GM19397 (cell line): Measurements from ENCODE around the gene CALHM3.

Experiments used
- ATAC-seq: cut with Tn5 transposase; IDR thresholded peaks from one replicate; pipeline ENCODE4 v1.9.1; 2021; ENCODE audit warnings: mild to moderate bottlenecking, moderate library complexity; ENCODE audit not compliant: unreplicated experiment

The CALHM3 gene

DNA sequence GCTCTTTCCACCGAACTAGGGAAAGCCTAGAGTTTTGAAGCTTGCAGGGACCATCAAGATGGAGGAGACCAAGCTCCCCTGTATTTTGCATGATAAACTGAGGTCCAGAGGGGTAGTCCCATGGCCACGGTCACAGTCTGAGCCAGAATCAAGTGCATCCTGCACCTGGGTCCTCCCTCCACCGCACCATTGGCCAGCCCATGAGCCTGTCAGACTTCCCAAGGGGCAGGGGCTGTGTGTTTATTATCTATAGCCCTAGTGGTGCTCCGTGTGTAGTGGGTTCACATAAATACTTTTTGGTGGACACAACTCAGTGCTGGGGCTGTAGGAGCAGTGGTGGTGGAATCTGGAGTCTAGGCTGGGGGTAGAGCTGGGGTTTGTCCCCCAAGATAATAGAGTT is 3.6 kb downstream of the CALHM3 start:
- no peak for ATAC-seq

DNA sequence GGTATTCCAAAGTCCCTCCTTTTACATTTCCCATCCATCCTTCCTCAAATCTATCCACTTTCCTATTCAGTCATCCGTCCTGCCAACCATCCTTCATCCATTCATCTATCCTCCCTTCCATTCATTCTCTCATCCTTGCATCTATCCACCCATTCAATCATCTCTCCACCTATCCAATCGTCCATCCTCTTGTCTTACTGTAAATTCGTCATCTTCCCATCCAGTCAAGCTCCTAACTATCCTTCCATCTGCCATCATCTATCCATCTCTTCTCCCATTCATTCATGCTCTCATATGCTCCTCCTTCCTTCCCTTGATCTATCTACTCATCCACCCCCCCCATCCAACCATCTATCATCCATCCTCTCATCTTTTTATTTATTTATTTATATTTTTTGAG is 5.0 kb downstream of the CALHM3 start:
- ATAC-seq = no peak

DNA sequence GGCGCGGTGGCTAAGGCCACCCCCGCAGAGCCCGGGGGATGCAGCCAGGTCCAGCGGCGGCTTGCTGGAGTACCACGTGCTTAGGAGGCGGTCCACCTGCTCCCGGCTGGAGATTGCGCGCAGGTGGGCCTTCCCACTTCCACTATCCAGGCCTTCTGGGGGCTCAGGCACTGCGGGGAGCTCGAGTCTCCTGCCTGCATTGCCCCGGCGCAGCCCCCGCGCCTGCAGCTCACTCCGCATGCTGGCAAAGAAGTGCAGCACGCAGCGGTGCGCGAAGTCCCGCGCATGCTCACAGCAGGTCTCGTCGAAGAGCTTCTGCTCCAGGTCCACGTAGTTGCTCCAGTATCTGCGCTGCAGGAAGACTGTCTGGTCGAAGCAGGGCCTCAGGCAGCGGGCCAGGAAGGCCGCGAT is 5.8 kb downstream of the CALHM3 start:
- ATAC-seq = no peak

DNA sequence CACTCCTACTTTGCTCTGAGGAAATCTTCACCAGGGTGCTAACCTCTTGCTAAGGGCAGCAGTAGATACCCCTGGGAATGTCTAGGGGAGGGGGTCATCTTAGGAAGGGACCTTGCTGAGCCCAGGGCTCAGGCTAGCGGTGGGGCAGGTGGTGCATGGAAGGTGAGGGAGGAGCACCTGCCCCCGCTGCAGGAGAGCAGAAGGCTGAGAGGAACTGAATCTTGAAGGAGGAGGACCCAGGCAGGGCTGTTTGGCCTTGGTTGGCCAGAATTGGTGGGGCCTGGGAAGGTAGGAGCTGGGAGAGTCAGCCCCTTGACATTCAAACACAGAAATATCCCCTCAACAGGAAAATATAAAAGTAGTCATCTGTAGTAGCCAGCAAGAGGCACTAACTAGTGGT is 7.0 kb downstream of the CALHM3 start:
- no peak for ATAC-seq

DNA sequence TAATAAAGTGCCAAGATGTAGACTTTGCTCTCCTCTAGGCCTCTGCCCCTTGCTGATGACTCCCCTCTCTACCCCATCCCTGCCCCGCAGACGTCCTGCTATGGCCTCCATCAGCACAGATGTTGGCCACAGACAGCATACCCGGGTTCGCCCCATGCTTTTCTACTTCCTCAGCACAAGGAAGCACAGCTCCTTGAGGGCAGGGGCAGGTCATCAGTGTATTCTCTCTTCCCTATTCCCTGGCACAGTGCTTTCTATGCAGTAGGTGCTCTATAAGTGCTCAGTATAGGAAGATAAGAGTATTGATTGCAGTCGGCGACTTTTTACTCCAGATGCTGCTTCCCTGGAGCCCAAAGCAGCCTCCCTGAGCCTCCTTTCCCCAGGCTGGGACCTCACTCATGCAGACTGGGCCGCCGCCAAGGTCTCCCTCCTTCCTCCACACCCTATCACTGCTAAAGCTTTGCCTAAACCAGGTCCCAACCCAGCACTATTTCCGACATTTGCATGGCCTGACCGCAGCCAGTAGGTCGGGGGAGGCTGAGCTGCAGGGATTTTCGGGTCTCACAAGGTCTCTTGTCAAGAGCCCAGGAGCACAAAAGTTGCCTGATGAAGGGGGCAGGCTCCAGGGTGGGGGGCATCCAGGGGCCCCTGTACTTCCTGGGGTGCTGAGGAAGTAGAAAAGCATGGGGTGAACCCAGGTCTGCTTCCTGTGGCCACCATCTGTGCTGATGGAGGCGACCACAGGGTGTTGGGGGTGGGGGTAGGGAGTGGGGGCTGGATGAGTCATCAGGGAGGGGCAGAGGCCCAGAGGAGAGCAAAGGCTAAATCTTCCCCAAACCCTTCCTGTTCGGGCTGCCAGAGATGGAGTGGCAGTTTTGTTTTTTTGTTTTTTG is 8.0 kb downstream of the CALHM3 start:
- peak; percentile 85 for ATAC-seq

DNA sequence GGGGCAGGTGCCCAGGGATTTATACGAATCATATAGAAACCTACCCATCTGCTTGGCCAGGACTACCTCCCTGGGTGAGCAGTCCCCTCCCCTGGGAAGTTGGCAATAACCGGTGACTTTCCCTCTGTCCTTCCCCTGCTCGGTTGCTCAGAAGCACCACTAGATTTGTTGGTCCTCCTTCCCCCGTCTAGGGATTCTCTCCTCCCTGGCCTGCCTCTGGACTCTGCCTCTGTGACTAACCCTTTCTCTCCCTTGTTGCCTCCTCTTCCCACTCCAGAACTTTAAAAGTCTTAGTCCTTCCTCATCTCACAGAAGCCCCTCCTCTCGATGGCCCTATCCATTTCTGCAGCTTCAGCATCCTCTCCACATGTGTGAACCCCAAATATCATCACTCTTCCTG is 9.8 kb downstream of the CALHM3 start:
- no peak for ATAC-seq

DNA sequence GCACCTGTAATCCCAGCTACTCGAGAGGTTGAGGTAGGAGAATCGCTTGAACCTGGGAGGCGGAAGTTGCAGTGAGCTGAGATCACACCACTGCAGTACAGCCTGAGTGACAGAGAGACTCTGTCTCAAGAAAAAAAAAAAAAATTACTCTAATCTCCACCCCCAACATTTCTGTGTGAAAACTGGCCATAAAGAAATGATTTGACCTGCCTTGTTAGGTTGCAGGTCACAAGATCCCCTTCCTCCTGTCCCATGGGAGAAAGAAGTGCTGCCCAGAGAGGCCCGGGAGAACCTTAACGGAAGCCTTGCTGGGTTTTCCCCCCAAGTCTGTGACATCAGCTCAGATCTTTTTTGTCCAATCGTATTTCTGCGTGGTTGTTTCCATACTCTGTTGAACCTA is 11.6 kb downstream of the CALHM3 start:
- ATAC-seq = no peak

DNA sequence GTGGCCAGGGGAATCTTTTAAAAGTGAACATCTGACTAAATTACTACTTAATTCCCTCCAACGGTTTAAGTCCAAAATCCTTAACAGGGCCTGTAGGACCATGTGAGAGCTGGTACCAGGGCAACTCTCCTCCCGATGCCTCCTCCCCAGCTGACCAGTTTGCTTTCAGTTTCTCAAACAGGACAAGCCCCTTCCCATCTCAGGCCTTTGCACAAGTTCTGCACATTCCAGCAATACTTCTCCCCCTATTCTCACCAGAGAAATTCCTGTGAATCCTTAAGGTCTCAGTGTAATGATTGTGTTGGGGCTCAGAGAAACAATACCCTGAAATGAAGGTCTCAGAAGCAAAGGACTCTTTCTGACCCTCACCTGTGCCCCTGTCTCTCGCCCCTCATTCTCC is 12.3 kb downstream of the CALHM3 start:
- ATAC-seq = no peak

DNA sequence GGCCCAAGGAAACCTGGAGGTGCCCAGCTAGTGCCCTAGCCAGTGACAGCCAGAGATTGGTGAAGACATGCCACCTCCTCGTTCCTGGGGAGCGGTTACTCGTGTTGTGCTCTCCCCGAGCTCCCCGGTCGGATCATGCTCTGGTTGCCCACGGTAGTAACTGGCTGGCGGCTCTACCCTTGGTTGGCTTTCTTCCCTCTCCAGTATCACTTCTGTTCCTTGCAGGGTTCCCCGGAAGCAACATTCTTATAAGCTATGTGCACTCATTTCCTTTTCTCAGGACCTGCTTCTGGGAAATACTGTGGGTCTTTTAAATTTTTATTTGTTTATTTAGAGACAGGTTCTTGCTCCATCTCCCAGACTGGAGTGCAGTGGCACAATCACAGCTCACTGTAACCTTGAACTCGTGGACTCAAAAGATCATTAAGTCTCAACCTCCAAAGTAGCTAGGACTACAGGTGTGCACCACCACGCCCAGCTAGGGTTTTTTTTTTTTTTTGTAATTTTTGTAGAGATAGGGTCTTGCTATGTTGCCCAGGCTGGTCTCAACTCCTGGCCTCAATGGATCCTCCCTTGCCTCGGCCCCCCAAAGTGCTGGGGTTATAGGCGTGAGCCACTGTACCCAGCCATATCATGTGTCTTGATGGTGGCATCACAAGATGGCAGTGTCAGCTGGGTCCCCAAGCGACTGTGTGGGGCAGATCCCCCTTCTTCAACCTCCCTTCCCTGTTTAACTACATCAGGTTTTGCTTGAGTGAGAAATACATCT is 13.4 kb downstream of the CALHM3 start:
- no peak for ATAC-seq

DNA sequence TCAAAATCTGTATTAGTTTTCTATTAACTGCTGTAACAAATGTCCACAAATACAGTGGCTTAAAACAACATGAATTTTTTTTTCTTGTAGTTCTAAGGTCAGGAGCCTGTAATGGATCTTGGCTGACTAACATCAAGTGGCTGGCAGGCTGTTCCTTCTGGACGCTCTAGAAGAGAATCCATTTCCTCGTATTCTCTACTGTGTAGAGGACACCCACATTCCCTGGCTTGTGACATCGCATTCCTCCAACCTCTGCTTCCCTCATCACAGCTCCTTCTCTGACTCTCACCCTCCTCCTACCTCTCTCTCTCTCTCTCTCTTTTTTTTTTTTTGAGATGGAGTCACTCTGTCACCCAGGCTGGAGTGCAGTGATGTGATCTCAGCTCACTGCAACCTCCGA is 15.5 kb downstream of the CALHM3 start:
- ATAC-seq = no peak

DNA sequence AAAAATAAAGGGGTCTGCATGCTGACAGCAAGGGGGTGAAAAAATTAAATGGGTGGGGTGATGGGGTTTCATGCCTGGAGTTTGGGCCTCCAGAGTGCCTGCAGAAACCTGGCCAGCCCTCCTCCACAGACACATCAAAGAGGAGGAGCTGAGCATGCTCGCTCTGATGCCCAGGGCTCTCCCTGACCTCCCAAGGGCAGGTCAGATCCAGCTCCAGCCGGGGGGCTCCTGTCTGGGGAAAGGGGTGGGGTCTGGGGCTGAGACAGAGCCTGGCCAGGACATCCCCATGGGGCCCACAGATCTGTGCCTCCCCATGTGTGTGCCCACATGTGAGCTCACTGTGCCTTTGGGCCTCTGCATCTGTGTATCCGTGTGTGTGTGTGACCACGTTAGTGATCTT is 19.4 kb downstream of the CALHM3 start:
- no peak for ATAC-seq

DNA sequence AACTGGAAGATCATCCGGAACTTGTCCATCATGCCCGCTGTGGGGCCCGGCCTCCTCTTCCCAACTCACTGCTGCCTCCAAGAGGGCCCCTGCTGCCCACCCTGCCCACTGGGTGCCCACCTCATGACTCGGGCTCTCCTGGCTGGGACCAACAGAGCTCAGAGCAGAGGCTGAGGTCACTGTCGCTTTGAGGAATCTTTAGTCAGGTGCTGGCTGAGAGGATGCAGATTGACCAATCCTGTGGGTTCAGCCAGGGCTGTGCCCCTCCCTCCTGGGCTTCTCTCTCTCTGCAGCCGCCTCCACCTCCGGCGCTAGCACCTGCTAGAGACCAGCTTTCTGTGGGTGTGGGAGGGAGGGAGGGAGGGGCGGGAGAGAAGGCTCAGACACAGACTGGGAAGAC is 20.3 kb downstream of the CALHM3 start, which contains the start of gene CALHM1:
Gene CALHM1, minus strand, starts transcription at position 181 of the 400 bp plus-strand sequence. Its CDS starts 149 bp downstream, at position 32.
- ATAC-seq = no peak

DNA sequence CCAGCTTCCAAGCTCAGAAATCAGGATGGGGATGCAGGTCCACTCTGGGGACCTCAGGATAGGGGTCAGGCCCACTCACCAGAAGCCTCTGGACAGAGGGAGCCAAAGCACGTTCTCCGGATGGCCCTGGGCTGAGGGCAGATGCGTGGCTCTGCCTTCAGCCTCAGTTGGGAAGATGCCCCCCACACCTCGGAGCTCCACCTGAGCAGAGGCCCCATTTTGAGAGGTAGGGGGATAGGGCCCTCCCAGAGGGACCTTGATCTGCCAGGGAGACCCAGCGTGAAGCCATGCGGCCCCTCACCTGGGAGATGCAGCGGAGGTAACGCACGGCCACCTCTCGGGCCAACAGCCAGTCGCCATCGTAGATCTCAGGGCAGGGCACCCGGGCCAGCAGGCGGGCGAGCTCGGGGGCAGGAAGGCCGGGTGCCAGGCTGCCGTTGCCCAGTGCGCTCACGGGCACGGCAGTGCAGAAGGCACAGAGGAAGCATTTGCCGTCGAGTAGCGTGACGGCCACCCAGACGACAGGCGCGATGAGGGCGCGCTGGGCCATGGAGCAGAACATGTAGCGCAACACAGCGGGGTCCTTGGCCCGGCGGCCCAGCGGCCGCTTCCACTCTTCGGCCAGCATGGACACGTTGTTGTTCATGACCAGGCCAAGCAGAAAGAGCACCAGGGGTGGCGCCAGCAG is 21.0 kb downstream of the CALHM3 start:
- ATAC-seq = no peak

DNA sequence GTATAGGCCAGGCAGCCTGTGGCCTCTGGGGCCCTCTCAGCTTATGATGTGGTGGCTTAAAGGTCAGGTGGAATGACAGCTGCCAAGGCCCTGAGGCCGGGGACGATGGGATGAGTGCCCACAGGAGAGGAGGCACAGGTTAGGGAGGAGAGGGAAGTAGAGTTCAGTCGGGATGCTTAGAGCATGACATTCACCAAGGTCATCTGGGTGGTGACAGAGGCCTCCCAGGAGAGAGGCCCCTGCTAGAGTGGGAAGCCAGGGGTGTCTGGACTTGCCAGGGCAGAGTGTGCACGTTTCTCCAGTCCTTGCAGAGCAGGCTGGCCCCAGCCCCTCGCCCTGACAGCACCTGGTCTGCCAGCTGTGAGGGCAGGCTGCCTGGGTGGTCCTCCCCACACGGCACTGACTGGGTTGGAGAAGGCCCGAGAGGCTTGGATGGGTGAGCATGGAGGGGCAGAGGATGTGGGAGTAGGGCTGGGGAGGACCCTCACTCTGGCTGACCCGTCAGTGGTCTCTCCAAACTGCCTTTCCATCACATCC is 21.8 kb downstream of the CALHM3 start:
- ATAC-seq = no peak

DNA sequence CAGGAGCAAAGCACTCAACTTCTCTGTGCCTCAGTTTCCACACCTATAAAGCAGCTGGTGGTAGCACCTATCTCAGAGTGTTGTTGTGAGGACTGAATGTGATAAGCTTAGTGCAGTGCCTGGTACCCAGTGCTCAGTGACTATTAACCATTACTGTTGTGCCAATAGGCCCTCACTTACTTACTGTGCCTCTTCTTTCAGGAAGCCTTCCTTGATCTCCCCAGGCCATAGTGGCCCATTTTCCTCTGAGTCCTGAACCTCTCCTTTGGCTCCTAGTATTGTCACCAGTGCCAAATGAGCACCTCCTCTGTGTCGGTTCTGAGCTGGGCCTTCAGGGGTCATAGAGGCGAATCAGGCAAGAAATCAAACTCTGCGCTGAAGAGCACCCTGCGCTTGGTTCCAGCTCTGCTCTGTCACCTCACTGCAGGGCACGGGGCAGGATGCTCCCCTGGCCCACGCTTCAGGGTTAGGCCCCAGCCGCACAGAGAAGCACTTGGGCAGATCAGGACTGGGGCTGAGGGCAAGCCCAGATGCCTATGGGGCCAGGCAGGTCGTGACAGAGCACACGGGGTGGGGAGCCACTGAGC is 22.9 kb downstream of the CALHM3 start:
- ATAC-seq = no peak

DNA sequence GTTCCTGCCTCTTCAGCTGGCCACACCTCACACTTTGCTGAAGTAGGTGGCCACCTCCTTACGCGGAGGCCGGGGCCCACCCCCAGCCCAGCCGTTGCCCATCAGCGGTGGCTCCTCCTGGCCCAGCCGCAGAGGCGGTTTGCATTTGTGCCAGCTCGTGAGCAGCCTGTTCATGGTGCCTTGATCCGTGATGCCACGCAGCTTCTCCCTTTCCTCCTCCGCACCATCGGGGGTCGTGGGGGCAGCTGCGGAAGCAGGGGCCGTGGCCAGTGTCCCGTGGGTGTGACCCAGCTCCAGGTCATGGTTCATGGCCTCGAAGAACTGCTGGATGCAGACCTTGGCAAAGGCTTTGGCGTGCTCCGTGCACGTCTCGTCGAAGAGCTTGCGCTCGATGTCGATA is 23.8 kb downstream of the CALHM3 start:
- no peak for ATAC-seq

DNA sequence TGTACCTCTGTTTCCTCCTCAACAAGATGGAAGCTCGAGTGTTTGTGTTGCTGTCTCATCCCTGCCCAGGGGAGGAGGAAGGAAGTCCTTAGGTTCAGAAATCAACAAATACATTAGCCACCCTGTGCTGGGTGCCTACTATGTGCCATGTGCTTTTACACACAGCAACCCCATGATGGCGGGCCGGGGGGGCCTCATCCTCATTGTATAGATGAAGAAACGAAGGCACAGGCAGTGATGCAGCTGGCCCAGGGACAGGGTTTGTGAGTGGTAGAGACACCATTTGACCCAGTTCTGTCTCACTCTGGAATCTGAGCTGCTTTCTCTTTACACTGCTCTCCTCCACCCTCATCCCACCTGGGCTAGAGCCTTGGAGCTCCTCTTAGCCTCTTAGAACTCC is 25.0 kb downstream of the CALHM3 start:
- ATAC-seq = no peak

DNA sequence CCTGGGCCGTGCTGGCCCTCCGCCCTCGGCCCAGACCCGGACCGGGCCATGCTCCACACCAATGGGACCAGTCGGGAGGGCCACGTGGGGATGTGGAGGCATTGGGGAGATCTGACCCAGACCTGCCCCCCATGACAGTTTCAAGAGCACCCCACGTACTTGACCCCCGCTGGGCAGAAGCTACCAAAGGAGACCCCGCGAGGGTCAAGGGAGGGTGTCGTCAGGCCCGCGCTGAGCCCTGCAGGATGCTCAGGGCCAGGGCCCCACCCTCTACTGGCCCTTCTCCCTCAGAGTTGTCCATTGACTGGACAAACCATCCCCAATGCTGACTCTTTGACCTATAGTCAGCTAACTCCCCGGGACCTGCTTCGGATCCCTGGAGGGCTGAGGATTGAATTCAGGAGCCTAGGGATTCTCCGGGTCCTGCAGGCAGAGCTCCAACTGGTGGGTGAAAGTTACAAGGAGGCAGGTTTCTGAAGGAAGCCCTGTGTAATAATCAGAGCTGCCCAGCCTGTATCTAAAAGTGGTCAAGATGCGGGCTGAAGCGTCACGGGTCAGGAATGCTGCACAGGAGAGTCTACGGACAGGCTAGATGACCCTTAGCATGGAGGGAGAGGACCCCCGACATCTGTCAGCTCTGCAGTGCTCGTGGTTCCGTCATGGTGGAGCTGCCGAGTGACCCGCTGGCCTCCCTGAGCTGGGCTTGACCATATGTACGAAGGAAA is 26.4 kb downstream of the CALHM3 start:
- ATAC-seq = no peak

DNA sequence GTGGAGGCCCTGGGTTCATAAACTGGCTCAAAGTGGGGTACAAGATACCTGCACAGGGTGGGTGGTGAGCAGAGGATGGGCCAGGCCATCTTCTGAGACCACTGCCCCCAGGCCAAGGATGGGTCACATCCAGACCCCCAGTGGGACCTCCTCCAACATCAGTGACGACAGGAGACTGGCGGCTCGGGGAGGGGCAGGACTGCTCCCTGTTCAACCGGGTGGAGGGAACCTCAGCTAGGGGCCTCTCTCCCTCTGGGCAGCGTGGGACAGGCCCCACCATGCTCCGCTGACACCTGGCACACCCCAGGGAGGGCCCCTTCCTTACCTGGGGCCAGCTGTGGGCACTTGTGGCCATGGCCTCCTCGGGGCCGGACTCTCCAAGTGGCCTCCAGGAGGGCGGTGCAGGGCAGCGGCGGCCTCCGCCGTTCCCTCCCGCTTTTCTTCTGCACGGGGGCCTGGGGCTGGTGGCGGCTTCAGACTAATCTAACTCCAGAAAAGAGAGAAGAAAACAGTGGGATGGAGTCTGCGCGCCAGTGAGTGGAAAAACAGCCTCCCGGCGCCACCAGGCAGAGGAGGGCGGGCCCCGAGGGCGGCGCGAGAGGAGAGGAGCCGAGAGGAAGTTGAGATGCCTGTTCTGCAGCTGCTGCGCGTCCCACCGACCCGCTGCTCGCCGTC is 27.1 kb downstream of the CALHM3 start, which contains the start of gene CALHM2:
Gene CALHM2, minus strand, starts transcription at position 540 of the 675 bp plus-strand sequence. CDS start 2,429 bp downstream, outside the sequence.
- peak; percentile 53 for ATAC-seq
